Osteoblast (primary cell): ENCODE data around the gene LOXL1. TPM values are rescaled to one million over a fixed set of nuclear protein-coding genes. Genes with fewer than 3 reads are reported as not detected.

Experiments
- DNase-seq: peaks from one replicate; pipeline ENCODE4 v3.0.0; 2011; ENCODE audit warnings: low spot score, mixed read lengths; ENCODE audit not compliant: insufficient read length; ENCODE audit errors: missing footprints
- H2AFZ ChIP-seq: 2 replicates; pipeline ENCODE4 v1.6.0; 2011; ENCODE audit warnings: mild to moderate bottlenecking, low read length
- H3K27ac ChIP-seq: 2 replicates; pipeline ENCODE4 v1.5.1; 2011; ENCODE audit warnings: mild to moderate bottlenecking, low read depth, low read length, moderate library complexity
- H3K27me3 ChIP-seq: 2 replicates; pipeline ENCODE4 v1.6.0; 2012; ENCODE audit warnings: mild to moderate bottlenecking, control low read depth, inconsistent platforms, low read length, moderate library complexity; ENCODE audit not compliant: insufficient read depth
- H3K36me3 ChIP-seq: 2 replicates; pipeline ENCODE4 v1.5.1; 2011; ENCODE audit warnings: mild to moderate bottlenecking, low read length, control low read depth, moderate library complexity; ENCODE audit not compliant: insufficient read depth
- H3K4me1 ChIP-seq: 2 replicates; pipeline ENCODE4 v1.5.1; 2011; ENCODE audit warnings: mild to moderate bottlenecking, low read length, control low read depth, moderate library complexity; ENCODE audit not compliant: insufficient read depth
- H3K4me2 ChIP-seq: 2 replicates; pipeline ENCODE4 v1.6.0; 2011; ENCODE audit warnings: mild to moderate bottlenecking, low read length; ENCODE audit not compliant: insufficient read depth
- H3K4me3 ChIP-seq: fragments of 200-600 bp; sonication (generic); 3 replicates; pipeline ENCODE4 v1.5.1; 2012; ENCODE audit warnings: mild to moderate bottlenecking, low read length, inconsistent platforms; ENCODE audit not compliant: insufficient read depth
- H3K79me2 ChIP-seq: 2 replicates; pipeline ENCODE4 v1.6.0; 2012; ENCODE audit warnings: mild to moderate bottlenecking, low read length, control low read depth, inconsistent platforms; ENCODE audit not compliant: insufficient read depth
- H3K9me3 ChIP-seq: 2 replicates; pipeline ENCODE4 v1.5.1; 2011; ENCODE audit warnings: low read depth, low read length, control low read depth
- H4K20me1 ChIP-seq: 2 replicates; pipeline ENCODE4 v1.6.0; 2012; ENCODE audit warnings: mild to moderate bottlenecking, low read length, control low read depth; ENCODE audit not compliant: insufficient read depth
- total RNA-seq: library from RNA; depleted of rRNA; stranded (reverse); fragments of >200 nt; gene quantifications from 2 replicates; pipeline ENCODE4 v1.2.3, GENCODE V29; 2012
- TF ChIP-seq, protein P1 (sequence below): IDR thresholded peaks from 2 replicates; pipeline ENCODE4 v1.5.1; 2011; ENCODE audit warnings: mild to moderate bottlenecking, low read depth, low read length, moderate library complexity; ENCODE audit errors: extremely low read depth

The LOXL1 gene
- total RNA-seq, 1 donor, result 246 TPM

DNA sequence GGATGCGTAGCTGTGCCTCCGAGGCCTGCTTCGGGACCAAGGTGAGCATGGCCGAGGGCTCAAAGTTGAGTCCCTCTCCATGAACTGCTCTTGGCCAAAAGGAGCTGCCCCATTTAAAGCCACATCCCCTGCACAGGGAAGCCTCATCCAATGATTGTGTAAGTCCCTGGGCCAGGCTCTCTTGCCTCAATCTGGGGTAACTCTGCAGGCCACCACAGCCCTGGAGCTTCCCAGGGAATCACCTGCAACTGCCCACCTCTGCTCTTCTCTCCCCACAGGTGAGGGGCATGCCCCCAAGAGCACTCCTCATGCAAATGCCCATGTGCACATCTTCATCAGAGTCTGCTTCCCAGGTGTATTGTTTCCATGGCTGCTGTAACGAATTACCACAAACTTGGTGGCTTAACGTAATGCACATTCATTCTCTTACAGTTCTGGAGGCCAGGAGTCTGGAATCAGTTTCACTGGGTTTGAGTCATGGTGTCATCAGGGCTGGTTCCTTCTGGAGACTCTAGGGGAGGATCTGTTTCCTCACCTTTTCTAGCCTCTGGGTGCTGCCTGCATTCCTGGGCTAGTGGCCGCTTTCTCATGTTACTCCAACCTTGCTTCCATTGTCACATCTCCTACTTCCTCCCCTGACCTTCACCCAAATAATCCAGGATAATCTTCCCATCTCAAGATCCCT, 25.0 kb upstream of the LOXL1 start:
- no peaks in the 10 kb centered on the region for H3K36me3 ChIP-seq
- no peak overlapping the region for H3K4me3 ChIP-seq
- no peak overlapping the region for H3K27ac ChIP-seq
- no peak for DNase-seq
- no peaks in the 10 kb centered on the region for H3K27me3 ChIP-seq
- no peaks in the 10 kb centered on the region for H3K79me2 ChIP-seq
- no peak overlapping the region for H2AFZ ChIP-seq
- H3K4me1 ChIP-seq, result peaks cover 30% of the 10 kb centered on the region
- TF ChIP-seq, protein P1, sequence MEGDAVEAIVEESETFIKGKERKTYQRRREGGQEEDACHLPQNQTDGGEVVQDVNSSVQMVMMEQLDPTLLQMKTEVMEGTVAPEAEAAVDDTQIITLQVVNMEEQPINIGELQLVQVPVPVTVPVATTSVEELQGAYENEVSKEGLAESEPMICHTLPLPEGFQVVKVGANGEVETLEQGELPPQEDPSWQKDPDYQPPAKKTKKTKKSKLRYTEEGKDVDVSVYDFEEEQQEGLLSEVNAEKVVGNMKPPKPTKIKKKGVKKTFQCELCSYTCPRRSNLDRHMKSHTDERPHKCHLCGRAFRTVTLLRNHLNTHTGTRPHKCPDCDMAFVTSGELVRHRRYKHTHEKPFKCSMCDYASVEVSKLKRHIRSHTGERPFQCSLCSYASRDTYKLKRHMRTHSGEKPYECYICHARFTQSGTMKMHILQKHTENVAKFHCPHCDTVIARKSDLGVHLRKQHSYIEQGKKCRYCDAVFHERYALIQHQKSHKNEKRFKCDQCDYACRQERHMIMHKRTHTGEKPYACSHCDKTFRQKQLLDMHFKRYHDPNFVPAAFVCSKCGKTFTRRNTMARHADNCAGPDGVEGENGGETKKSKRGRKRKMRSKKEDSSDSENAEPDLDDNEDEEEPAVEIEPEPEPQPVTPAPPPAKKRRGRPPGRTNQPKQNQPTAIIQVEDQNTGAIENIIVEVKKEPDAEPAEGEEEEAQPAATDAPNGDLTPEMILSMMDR, result no peak
- H4K20me1 ChIP-seq, result no peaks in the 10 kb centered on the region
- no peak overlapping the region for H3K4me2 ChIP-seq
- H3K9me3 ChIP-seq, result no peaks in the 10 kb centered on the region

DNA sequence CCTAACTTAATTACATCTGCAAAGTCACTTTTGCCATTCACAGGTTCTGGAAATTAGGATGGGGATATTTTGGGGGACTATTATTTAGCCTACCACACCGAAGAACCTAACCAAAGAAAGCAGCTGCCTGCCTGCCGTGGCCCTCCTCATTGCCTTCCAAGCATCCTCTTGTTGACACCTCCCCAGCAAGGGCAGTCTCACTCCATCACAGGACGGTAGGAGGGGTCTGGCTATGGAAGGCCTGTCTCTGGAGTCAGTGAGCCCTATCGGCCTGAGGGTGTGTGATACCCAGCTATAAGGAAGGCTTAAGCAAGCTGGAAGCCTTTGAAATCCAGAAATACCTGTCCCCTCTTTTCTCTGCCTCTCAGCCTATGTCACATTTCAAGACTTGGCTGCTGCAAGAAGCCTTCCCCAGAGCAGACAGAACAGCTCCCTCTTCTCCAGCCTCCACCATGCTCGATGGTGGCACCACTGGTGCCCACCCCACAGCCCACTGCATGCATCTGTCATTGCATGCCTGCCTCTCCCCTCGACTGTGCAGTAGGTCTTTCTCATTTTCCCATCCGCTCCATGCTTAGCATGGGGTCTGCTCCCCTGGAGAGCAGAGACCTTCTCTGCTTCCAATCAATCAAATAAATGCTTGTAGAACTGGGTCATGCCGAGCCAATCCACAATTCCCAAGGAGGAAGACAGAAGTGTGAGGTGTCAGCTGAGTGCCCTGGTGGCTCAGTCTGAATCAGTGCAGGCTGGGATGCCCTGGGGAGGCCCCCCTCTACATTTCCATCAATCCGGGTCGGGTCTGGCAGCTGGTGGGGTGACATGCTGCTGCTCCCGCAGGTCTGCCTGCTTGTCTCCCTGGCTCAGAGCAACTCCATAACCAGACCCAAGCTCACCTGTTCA, 23.9 kb upstream of the LOXL1 start:
- H3K4me2 ChIP-seq, result no peak overlapping the region
- no peaks in the 10 kb centered on the region for H4K20me1 ChIP-seq
- no peaks in the 10 kb centered on the region for H3K36me3 ChIP-seq
- H3K4me1 ChIP-seq, result peaks cover 34% of the 10 kb centered on the region
- TF ChIP-seq, protein P1, result no peak
- no peak for DNase-seq
- H3K4me3 ChIP-seq, result no peak overlapping the region
- no peaks in the 10 kb centered on the region for H3K27me3 ChIP-seq
- H3K27ac ChIP-seq, result no peak overlapping the region
- H3K79me2 ChIP-seq, result no peaks in the 10 kb centered on the region
- no peak overlapping the region for H2AFZ ChIP-seq
- H3K9me3 ChIP-seq, result no peaks in the 10 kb centered on the region

DNA sequence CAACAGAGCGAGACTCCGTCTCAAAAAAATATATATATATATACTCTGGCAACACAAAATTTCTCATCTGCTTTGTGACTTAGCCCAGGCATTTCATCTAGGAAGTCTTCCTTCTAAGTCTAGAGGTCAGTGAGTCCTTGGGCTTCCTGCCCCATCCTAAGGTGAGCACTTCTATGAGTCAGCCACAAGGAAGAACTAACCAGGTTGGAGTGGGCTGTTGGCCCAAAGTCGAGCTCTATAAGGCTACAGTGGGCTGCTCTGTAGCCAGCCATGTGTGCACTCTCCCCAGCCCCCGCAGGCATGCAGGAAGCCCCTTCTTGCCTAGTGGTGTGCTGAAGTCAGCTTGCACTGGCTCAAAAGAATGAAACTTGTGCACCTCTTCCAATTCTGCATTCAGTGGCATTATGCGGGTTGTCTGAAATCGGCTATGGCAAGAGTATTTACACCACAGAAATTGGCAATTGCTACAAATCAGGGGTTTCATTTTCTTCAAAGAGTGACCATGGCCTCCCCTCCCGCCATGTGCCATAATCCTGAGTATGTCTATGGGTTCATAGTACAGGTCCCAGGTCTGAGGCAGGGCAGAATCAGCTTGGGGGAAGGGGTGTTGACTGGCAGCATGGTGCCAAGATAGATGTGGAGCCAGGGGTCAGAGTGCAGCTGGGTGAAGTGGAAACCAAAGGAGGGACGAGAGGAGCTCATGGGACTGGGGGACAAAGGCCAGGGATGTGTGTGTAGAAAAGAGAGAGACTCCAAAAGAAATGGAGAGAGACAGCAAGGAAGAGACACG, 22.0 kb upstream of the LOXL1 start:
- Histone ChIP-seq H3K27ac (no peak overlapping the region), H2AFZ (no peak overlapping the region), H3K79me2 (no peaks in the 10 kb centered on the region), H3K27me3 (no peaks in the 10 kb centered on the region), H3K4me1 (peaks cover 23% of the 10 kb centered on the region), H3K36me3 (no peaks in the 10 kb centered on the region), H3K4me2 (no peak overlapping the region), H3K4me3 (no peak overlapping the region), H3K9me3 (no peaks in the 10 kb centered on the region), H4K20me1 (no peaks in the 10 kb centered on the region)
- TF ChIP-seq, protein P1, result no peak
- no peak for DNase-seq
